DND-41 (cell line): ENCODE results near the gene MYO16.

Experiments
- ATAC-seq: fragments of 200-7000 bp; cut with Tn5 transposase; 3 replicates; pipeline ENCODE4 v1.9.1; 2021; ENCODE audit warnings: low read depth; ENCODE audit not compliant: insufficient read depth
- DNase-seq: peaks from one replicate; pipeline ENCODE4 v3.0.0-alpha.2; 2020
- H2AFZ ChIP-seq: 2 replicates; pipeline ENCODE4 v1.6.0; 2012; ENCODE audit warnings: low read depth, low read length
- H3K27ac ChIP-seq: 2 replicates; pipeline ENCODE4 v1.5.1; 2012; ENCODE audit warnings: low read length, inconsistent platforms
- H3K27me3 ChIP-seq: fragments of 200-600 bp; sonication (generic); 2 replicates; pipeline ENCODE4 v1.6.0; 2012; ENCODE audit warnings: low read length, mild to moderate bottlenecking, inconsistent platforms; ENCODE audit not compliant: insufficient read depth, poor library complexity
- H3K36me3 ChIP-seq: 2 replicates; pipeline ENCODE4 v1.5.1; 2012; ENCODE audit warnings: low read length, inconsistent platforms; ENCODE audit not compliant: insufficient read depth
- H3K4me1 ChIP-seq: 2 replicates; pipeline ENCODE4 v1.5.1; 2012; ENCODE audit warnings: mild to moderate bottlenecking, low read length; ENCODE audit not compliant: insufficient read depth
- H3K4me2 ChIP-seq: 2 replicates; pipeline ENCODE4 v1.6.0; 2012; ENCODE audit warnings: mild to moderate bottlenecking, moderate library complexity, low read length, inconsistent platforms; ENCODE audit not compliant: insufficient read depth
- H3K4me3 ChIP-seq, 2 experiments: fragments of 200-600 bp in 1 of 2; shearing (Covaris generic) in 1 of 2; 2 replicates each; pipeline ENCODE4 v1.5.1; 2012 to 2016; ENCODE audit warnings: inconsistent platforms in 2 of 2, low read length in 2 of 2, mild to moderate bottlenecking in 2 of 2, low read depth in 1 of 2, moderate library complexity in 1 of 2
- H3K79me2 ChIP-seq: 2 replicates; pipeline ENCODE4 v1.6.0; 2012; ENCODE audit warnings: low read length, inconsistent platforms; ENCODE audit not compliant: insufficient read depth
- H3K9ac ChIP-seq: 2 replicates; pipeline ENCODE4 v1.6.0; 2012; ENCODE audit warnings: low read depth, mild to moderate bottlenecking, inconsistent platforms, low read length, moderate library complexity
- H3K9me3 ChIP-seq: 2 replicates; pipeline ENCODE4 v1.5.1; 2012; ENCODE audit warnings: low read length, moderate library complexity, mild to moderate bottlenecking, inconsistent platforms; ENCODE audit not compliant: insufficient read depth, severe bottlenecking
- H4K20me1 ChIP-seq: 2 replicates; pipeline ENCODE4 v1.6.0; 2012; ENCODE audit warnings: low read length; ENCODE audit not compliant: insufficient read depth
- EZH2 ChIP-seq: IDR thresholded peaks from 3 replicates; pipeline ENCODE4 v1.6.1; 2012; ENCODE audit warnings: borderline replicate concordance, low read depth, mild to moderate bottlenecking, moderate library complexity, low read length, inconsistent platforms; ENCODE audit not compliant: severe bottlenecking
- TF ChIP-seq, protein P1 (sequence below): IDR thresholded peaks from 2 replicates; pipeline ENCODE4 v1.5.1; 2012; ENCODE audit warnings: borderline replicate concordance, low read length, moderate library complexity, mild to moderate bottlenecking; ENCODE audit not compliant: poor library complexity, severe bottlenecking; ENCODE audit errors: extremely low read depth

MYO16 gene

DNA sequence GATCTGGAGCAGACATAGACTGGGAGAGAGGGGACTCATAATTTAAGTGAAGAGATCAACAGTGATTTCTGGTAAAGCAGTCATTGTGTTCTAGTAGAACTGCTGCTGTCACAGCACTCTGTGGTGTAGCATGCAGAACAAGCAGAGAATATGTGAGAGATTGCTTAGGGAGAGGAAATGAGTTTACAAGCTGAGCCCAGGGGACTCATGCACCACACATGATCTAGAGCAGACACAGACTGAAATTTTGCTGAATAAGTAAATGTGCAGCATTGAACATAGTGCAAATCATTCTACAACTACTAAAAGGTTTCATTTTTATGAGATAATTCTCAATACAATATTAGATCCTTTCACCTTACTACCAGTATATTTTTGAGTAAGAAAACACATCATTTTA lies 125.7 kb downstream of the MYO16 start:
- ATAC-seq: no peak
- no peak overlapping the region for H3K9ac ChIP-seq
- no peak overlapping the region for H3K4me2 ChIP-seq
- no peaks in the 10 kb centered on the region for H3K9me3 ChIP-seq
- no peak overlapping the region for H3K27ac ChIP-seq
- no peaks in the 10 kb centered on the region for H4K20me1 ChIP-seq
- no peak for TF ChIP-seq EZH2
- TF ChIP-seq, protein P1, sequence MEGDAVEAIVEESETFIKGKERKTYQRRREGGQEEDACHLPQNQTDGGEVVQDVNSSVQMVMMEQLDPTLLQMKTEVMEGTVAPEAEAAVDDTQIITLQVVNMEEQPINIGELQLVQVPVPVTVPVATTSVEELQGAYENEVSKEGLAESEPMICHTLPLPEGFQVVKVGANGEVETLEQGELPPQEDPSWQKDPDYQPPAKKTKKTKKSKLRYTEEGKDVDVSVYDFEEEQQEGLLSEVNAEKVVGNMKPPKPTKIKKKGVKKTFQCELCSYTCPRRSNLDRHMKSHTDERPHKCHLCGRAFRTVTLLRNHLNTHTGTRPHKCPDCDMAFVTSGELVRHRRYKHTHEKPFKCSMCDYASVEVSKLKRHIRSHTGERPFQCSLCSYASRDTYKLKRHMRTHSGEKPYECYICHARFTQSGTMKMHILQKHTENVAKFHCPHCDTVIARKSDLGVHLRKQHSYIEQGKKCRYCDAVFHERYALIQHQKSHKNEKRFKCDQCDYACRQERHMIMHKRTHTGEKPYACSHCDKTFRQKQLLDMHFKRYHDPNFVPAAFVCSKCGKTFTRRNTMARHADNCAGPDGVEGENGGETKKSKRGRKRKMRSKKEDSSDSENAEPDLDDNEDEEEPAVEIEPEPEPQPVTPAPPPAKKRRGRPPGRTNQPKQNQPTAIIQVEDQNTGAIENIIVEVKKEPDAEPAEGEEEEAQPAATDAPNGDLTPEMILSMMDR: no peak
- H3K27me3 ChIP-seq: no peaks in the 10 kb centered on the region
- no peak for DNase-seq
- H3K4me1 ChIP-seq: no peaks in the 10 kb centered on the region
- no peaks in the 10 kb centered on the region for H3K36me3 ChIP-seq
- no peaks in the 10 kb centered on the region for H3K79me2 ChIP-seq
- no peak overlapping the region for H2AFZ ChIP-seq
- no peak overlapping the region for H3K4me3 ChIP-seq

- no peak for ATAC-seq
- Histone ChIP-seq H3K9ac (no peak overlapping the region), H3K27me3 (no peaks in the 10 kb centered on the region), H3K36me3 (no peaks in the 10 kb centered on the region), H3K4me3 (no peak overlapping the region), H2AFZ (no peak overlapping the region), H3K79me2 (no peaks in the 10 kb centered on the region), H3K4me1 (no peaks in the 10 kb centered on the region), H3K9me3 (no peaks in the 10 kb centered on the region), H3K27ac (no peak overlapping the region), H4K20me1 (no peaks in the 10 kb centered on the region), H3K4me2 (no peak overlapping the region)
- no peak for DNase-seq
- no peak for TF ChIP-seq EZH2
- TF ChIP-seq, protein P1: no peak
Measured at GRCh38 chr13:108760129-108760528, 130.7 kb downstream of the MYO16 start.

DNA sequence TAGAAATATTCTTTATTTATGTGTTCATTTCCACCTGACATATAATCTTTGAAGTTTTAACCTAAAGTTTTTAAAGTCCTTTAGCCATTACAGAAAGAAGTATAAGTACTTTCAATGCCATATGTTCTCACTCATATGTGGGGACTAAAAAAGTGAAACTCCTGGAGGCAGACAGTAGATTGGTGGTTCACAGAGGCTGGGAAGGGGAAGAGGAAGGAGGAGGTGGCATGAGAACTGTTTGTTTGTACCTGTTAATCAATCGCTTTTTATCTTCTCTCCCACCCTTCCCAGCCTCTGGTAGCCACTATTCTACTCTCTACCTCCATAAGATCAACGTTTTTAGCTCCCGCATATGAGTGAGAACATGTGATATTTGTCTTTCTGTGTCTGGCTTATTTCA lies 131.1 kb downstream of the MYO16 start:
- no peak for DNase-seq
- no peak for ATAC-seq
- no peaks in the 10 kb centered on the region for H3K4me1 ChIP-seq

More for the DNA sequence above, 131.1 kb downstream of the MYO16 start:
- H3K27ac ChIP-seq: no peak overlapping the region
- no peaks in the 10 kb centered on the region for H3K79me2 ChIP-seq
- TF ChIP-seq, protein P1: no peak
- no peak for TF ChIP-seq EZH2
- H3K9me3 ChIP-seq: no peaks in the 10 kb centered on the region
- no peak overlapping the region for H3K4me2 ChIP-seq
- H2AFZ ChIP-seq: no peak overlapping the region
- no peaks in the 10 kb centered on the region for H3K27me3 ChIP-seq
- H3K9ac ChIP-seq: no peak overlapping the region
- no peaks in the 10 kb centered on the region for H4K20me1 ChIP-seq
- no peak overlapping the region for H3K4me3 ChIP-seq
- no peaks in the 10 kb centered on the region for H3K36me3 ChIP-seq
